HG03521 (cell line): ENCODE data around the gene DLG5.

ENCODE experiments used
- ATAC-seq: cut with Tn5 transposase; IDR thresholded peaks from one replicate; pipeline ENCODE4 v1.9.1; 2021; ENCODE audit warnings: mild to moderate bottlenecking, moderate library complexity; ENCODE audit not compliant: unreplicated experiment

The DLG5 gene

GRCh38 chr10:77872151-77872946, 54.2 kb downstream of the DLG5 start:
- ATAC-seq = no peak

DNA sequence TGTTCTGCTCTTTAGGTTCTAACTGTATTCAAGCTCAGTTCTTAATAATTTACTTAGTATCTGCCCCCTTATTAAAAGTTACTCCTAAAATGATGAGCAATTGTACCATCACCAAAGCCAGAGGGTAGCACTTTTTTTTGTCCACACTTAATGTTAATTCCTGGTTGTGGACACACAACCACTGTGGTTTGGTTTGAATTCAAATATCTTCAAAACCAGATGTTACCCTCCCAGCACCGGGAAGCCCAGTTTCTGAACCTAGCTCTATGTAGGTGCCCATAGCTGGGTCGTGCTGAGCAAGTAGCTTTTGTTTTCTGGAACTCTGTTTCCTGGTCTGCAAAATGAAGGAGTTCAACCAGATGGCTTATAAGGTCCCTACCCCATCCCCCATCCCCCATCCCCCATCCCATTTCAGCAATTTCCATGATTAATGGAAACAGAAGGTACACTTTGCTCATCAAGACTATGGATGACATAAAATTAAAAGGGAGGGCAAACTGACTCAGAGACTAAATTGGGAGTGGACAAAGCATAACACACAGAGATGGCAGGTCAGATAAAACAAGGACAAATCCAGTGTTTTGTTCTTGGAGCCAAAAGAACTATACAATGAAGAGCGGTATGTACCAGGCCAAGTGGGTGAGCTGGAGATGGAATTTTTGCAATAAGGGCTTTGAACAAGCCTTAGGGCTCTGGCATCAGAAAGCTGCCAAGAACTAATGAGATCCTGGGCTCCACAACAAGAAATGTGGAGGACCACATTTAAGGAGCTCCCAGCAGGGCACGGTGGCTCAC, 56.7 kb downstream of the DLG5 start:
- no peak for ATAC-seq

- no peak for ATAC-seq
Measured at GRCh38 chr10:77868523-77868922, 58.0 kb downstream of the DLG5 start.

DNA sequence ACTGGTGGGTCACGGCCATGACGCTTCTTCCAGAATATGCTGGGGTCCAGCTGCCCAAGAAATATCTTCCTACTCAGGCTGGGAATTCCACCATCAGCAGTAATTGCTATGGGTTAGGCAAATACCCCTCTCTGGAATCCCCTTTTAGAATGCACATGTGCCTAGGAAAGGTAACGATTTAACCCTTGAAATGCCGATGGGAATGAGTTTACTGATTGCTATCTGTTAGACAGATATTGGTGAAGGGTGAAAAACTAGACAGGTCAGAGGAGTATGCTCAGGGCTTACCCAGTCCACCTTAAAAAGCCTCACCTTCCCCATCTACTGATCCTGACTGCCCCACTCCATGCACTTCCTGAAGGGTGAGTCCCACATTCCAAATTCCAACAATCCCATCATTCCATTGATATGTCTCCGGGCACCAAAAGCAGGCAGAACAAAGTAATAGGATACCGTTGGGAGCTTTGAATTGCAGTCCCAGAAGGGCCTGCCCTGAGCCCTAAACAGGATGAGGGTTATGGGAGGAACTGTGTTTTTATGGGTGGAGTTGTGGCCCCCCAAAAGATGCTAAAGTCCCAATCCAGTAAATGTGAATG, 59.3 kb downstream of the DLG5 start:
- no peak for ATAC-seq

DNA sequence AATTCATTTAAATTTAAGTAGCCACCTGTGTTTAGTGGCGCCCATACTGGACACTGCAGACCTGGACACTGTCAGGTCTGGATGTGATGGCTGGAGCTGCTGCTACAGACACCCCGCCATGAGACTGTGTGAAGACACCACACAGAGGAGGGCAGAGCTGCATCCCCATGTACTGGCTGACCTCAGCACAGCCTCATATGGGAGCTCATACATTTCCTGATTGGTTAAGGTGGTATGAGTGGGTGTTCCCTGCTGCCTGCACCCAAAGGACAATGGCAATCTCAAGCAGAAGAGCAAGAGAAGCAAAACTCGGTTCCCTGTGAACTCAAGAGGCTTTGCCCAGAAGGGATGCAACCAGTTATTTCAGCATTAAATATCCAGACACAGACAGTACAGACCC, 60.0 kb downstream of the DLG5 start:
- no peak for ATAC-seq

DNA sequence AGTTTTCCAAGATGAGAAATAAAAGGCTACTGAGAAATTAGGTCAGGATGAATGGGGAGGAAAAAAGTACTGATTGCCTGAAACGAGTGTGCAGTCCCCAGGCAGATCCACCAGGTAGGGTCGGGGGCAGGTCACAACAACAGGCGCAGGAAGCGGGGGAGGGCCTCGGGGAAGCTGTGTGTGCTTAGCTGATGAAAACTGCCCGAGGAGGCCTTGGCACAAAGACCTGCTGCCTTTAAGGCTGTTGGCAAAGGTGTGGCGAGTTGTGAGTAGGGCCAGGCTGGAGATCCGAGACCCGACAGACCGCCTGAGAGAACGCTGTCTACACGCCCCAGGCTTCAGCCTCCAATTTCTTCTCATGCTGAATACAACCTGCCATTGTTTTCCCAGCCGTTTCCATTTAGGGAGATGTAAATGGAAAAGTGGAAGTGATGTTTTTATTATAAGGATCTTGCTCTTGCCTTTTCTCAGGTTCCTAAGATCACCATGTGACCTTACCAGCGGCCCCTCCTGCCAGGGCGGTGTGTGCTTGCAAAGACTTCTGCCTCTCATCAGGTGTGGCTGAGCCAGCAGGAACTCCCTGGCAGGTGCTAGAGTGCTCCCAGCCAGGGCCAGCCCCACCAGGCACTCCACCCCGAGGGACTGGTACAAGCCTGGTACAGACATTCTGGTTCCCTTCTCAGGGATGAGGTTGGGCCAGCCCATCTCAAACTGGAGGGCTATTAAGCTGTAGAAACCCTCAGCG, 60.8 kb downstream of the DLG5 start:
- no peak for ATAC-seq

DNA sequence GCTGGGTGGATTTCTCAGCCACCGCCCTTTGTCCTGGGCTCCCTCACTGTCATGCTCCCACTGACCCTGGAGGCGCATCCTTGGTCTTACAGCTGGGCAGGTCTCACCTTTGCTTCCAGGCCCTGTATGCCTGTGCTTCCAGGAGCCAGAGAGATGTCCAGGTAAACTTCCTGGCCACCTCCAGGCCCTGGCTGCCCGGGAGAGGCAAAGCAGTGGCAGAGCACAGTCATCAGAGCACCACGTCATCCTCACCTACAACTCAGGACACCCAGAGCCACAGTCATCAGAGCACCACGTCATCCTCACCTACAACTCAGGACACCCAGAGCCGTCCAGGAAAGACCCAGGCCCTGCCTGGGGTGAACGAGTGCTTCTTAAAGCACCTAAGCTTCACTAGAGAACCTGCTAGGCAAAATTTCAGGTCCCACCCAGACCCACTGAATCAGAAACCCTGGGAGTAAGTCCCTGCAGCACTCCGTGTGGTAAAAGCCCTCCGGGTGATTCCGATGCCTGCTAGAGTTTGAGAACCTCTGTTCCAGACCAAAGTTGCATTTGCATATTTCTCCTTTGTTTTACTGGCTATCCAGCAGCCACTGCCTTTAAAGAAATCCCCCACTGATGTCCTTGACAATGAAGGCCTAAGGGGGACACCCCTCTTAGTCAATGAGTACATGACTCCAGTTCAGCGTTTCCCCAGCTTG, 62.3 kb downstream of the DLG5 start:
- ATAC-seq = no peak

DNA sequence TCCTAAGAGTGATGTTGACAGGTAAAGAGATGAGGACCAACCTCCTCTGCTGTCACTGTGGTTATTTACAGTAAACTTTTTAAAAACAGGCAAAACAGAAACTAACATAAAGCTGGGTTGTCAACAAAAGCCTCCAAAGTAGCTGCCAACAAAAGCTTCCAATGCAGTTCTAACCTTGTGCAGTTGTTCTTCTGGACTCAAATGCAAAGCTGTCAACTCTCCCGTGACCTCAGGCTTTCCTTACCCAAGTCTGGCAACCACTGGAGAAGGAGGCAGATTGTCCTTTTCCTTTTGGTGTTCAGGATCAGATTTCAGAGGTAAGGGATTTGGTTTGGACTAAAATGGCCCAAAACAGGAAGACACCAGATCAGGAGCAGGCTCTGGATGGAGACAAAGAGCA, 63.1 kb downstream of the DLG5 start:
- no peak for ATAC-seq

GRCh38 chr10:77862595-77862994, 64.0 kb downstream of the DLG5 start:
- ATAC-seq = no peak

DNA sequence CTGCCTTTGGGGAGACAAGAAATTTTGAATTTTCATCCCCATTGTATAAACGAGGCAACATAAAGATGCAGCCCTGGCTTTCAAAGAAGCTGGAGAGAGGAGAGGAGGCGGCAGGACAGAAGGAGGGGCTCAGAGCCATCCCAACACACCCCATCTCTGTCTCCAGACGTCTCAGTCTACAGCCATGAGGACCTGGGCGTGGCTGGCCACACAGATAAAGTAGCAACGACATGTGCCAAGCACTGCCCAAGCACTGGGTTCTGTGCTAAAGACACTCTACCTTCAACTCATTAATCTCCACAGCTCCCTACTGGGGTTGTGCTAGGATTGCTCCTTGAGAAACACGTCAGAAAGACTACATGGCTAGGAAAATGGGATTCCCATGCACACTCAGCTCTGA, 65.2 kb downstream of the DLG5 start:
- ATAC-seq = no peak

DNA sequence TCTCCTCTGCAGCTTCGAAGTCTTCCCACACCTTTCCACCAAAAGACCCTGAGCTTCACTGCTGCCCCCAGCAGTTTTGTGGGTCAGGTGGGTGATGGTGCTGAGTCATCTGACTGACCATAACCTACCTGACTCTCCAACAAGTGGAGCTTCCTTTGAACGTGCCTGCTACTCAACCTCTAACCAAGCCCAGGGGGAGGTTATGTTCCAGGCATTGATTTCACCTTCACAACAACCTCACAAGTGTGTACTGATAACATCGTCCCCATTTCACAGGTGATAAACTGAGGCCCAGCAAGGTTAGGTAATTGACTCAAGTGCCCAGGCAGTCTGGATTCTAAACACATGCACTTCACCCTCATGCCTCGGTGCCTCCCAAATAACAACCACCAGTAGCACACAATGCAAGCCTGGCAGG, 66.7 kb downstream of the DLG5 start:
- no peak for ATAC-seq

DNA sequence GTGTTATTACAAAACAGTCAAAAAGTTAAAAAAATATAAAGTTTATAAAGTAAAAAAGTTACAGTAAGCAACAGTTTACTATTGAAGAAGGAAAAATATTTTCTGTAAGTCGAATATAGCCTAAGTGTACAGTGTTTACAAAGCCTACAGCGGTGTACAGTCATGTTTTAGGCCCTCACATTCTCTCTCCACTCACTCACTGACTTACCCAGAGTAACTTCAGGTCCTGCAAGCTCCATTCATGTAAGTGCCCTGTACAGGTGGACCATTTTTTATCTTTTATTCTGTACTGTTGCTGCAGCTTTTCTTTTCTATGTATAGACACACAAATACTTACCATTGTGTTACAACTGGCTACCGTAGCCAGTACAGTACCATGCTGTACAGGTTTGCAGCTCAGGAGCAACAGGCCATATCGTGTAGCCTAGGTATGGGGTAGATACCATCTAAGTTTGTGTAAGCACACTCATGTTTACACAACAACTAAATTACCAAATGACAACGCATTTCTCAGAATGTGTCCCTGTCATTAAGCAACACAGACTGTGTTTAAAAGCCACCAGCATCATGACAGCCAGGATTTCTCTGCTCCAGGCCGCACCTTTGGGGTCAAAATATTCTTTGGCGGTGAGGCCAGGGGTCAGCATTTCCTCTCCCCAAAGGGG, 67.2 kb downstream of the DLG5 start:
- ATAC-seq = no peak

DNA sequence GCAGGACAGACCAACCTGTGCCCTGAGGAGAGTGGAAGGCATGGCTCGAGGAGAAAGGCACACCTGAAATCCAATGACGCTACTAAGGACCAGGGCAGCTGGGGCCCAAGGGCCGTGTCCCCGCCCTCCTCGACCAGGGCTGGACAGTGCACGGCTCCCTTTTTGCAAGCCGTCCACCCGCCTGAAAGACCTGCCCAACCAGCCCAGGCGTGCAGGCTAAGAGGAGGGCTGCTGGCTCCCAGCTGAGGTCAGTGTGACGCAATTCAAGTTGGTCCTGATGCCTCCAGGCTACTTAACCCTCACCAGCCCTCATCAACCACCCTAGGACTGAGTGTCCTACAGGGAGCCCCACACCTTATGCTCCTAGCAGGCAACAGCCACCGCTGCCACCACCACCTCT, 69.3 kb downstream of the DLG5 start:
- no peak for ATAC-seq

GRCh38 chr10:77856566-77856965, 70.0 kb downstream of the DLG5 start:
- ATAC-seq = no peak

DNA sequence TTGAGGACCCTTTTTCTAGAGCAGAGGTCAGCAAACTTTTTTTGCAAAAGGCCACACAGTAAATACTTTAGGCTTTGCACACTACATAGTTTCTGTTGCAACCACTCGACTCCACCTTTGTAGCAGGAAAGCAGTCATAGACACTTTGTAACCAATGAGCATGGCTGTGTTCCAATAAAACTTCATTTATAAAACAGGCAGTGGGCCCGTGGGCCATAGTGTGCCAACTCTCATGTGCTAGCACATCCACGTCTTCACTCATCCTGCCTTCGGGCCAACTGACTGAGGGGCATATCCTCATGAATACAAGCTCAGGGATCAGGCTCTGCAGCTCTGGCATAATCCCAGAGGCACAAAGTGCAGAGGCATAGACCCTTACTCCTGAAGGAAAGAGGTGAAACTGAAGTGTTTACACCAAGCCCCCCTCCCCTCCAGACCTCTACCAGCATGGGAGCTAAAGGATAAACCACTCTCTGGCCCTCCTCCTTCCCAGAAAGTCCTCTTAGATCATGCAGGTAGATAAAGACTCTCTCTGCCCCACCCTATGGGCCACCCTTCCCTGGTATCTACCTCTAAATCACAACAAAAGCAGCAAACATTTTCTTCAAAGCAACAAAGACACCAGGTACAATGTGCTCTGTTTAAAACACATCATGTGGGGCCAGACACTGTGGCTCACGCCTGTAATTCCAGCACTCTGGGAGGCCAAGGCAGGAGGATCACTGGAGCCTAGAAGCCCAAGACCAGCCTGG, 71.0 kb downstream of the DLG5 start:
- no peak for ATAC-seq

- no peak for ATAC-seq
Measured at GRCh38 chr10:77854115-77854514, 72.4 kb downstream of the DLG5 start.

GRCh38 chr10:77853256-77853655, 73.3 kb downstream of the DLG5 start:
- no peak for ATAC-seq

DNA sequence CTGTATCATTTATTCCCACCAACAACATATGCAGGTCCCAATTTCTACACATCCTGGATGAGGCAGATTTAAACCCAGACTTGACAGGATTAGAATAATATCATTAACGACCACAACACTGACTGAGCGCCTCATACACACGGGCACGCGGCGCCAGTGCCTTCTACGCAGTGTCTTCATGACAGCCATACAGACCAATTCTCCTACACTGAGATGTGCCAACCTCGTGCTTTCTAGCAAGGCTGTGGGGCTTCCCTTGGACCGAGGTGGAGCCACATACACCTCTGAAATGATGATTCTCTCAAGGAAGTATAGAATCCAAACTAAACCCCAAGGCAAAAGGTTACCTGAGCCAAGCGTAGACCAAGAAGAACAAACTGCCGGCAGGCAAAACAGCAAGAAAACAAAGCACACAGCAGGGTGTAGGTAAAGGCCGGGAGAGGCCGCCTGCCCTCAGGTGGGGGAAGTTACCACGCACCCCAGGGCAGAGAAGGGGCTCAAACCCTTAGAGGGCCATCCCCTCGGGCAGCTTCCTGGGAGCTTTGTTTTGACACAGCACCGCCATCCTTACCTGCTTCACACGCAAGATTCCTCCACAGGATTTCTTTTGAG, 75.8 kb downstream of the DLG5 start:
- ATAC-seq = no peak
